ENCODE results near the gene LORICRIN. TPM values are rescaled to one million over a fixed set of nuclear protein-coding genes. Genes with fewer than 3 reads are reported as not detected.

The LORICRIN gene
- total RNA-seq, 1 experiment from 2014 or later, result not detected

- intact Hi-C loops (cut with micrococcal nuclease; ENCODE audit: unreplicated experiment), result no loop called here
- BruUV-seq (replicated peaks), result no TSS peak
- Mint-ChIP-seq H3K4me1 (ENCODE audit: low read depth, unreplicated experiment) (no peaks in the 10 kb centered on the region), H3K36me3 (ENCODE audit: insufficient read depth, unreplicated experiment) (no peaks in the 10 kb centered on the region), H3K27me3 (ENCODE audit: unreplicated experiment) (peaks cover 92% of the 10 kb centered on the region), H3K9me3 (ENCODE audit: low read depth, unreplicated experiment) (no peaks in the 10 kb centered on the region), H3K4me3 (ENCODE audit: low read depth, unreplicated experiment) (no peak overlapping the region), H3K27ac (ENCODE audit: unreplicated experiment) (no peak overlapping the region)
- no peak for TF ChIP-seq CTCF (IDR thresholded peaks at IDR 0.05; ENCODE audit: unreplicated experiment)
- DNase-seq, result no peak
- CTCF ChIA-PET, result no interaction called here
Observed at GRCh38 chr1:153293851-153294250, 34.4 kb downstream of the LORICRIN start.

GRCh38 chr1:153302308-153302707 is 42.8 kb downstream of the LORICRIN start:
- no peaks in the 10 kb centered on the region for H3K9me3 Mint-ChIP-seq (ENCODE audit: low read depth, unreplicated experiment)
- H3K4me1 Mint-ChIP-seq (ENCODE audit: low read depth, unreplicated experiment), result no peaks in the 10 kb centered on the region
- H3K36me3 Mint-ChIP-seq (ENCODE audit: insufficient read depth, unreplicated experiment), result no peaks in the 10 kb centered on the region
- CTCF ChIA-PET, result no interaction called here
- H3K4me3 Mint-ChIP-seq (ENCODE audit: low read depth, unreplicated experiment), result no peak overlapping the region
- H3K27ac Mint-ChIP-seq (ENCODE audit: unreplicated experiment), result no peak overlapping the region
- BruUV-seq (replicated peaks), result no TSS peak
- TF ChIP-seq CTCF (IDR thresholded peaks at IDR 0.05; ENCODE audit: unreplicated experiment), result no peak
- peaks cover 93% of the 10 kb centered on the region for H3K27me3 Mint-ChIP-seq (ENCODE audit: unreplicated experiment)
- no peak for DNase-seq
- intact Hi-C loops (cut with micrococcal nuclease; ENCODE audit: unreplicated experiment), result no loop called here

GRCh38 chr1:153305682-153306081 is 46.2 kb downstream of the LORICRIN start:
- H3K4me1 Mint-ChIP-seq (ENCODE audit: low read depth, unreplicated experiment), result no peaks in the 10 kb centered on the region
- no peak overlapping the region for H3K27ac Mint-ChIP-seq (ENCODE audit: unreplicated experiment)
- no peak for TF ChIP-seq CTCF (IDR thresholded peaks at IDR 0.05; ENCODE audit: unreplicated experiment)
- no TSS peak for BruUV-seq (replicated peaks)
- intact Hi-C loops (cut with micrococcal nuclease; ENCODE audit: unreplicated experiment), result no loop called here
- peaks cover 89% of the 10 kb centered on the region for H3K27me3 Mint-ChIP-seq (ENCODE audit: unreplicated experiment)
- H3K4me3 Mint-ChIP-seq (ENCODE audit: low read depth, unreplicated experiment), result no peak overlapping the region
- no peaks in the 10 kb centered on the region for H3K9me3 Mint-ChIP-seq (ENCODE audit: low read depth, unreplicated experiment)
- no peak for DNase-seq
- CTCF ChIA-PET, result no interaction called here
- no peaks in the 10 kb centered on the region for H3K36me3 Mint-ChIP-seq (ENCODE audit: insufficient read depth, unreplicated experiment)

- Mint-ChIP-seq H3K27ac (ENCODE audit: unreplicated experiment) (no peak overlapping the region), H3K27me3 (ENCODE audit: unreplicated experiment) (peaks cover 88% of the 10 kb centered on the region), H3K9me3 (ENCODE audit: low read depth, unreplicated experiment) (no peaks in the 10 kb centered on the region), H3K4me3 (ENCODE audit: low read depth, unreplicated experiment) (no peak overlapping the region), H3K36me3 (ENCODE audit: insufficient read depth, unreplicated experiment) (no peaks in the 10 kb centered on the region), H3K4me1 (ENCODE audit: low read depth, unreplicated experiment) (no peaks in the 10 kb centered on the region)
- DNase-seq, result no peak
- intact Hi-C loops (cut with micrococcal nuclease; ENCODE audit: unreplicated experiment), result no loop called here
- BruUV-seq (replicated peaks), result no TSS peak
- CTCF ChIA-PET, result no interaction called here
- no peak for TF ChIP-seq CTCF (IDR thresholded peaks at IDR 0.05; ENCODE audit: unreplicated experiment)
Observed at GRCh38 chr1:153306303-153307220, 47.1 kb downstream of the LORICRIN start.

Measured in Calu3 (cell line).